Upper lobe of left lung (tissue), 4 donors: ENCODE results near the gene TMEM242.

Source experiments
- EP300 ChIP-seq, 4 donors: sonication (generic); formaldehyde crosslinking; IDR thresholded peaks; one replicate each; pipeline ENCODE4 v1.5.1; 2017; ENCODE audit warnings: antibody characterized with exemption in 4 of 4, control low read depth in 2 of 4
- POLR2AphosphoS5 ChIP-seq, 2 donors: sonication (generic); formaldehyde crosslinking; IDR thresholded peaks; one replicate each; pipeline ENCODE4 v1.5.1; 2017; ENCODE audit warnings: antibody characterized with exemption in 2 of 2

GRCh38 chr6:157276134-157276532 is 47.2 kb downstream of the TMEM242 start:
- no peak for TF ChIP-seq EP300 (IDR thresholded peaks at IDR 0.05)
- TF ChIP-seq POLR2AphosphoS5 (IDR thresholded peaks at IDR 0.05): no peak
